Activated CD8-positive, alpha-beta memory T cell treated with anti-CD3 and anti-CD28 coated beads for 24 hours (primary cell): ENCODE data around the gene EXOG.

Source experiments
- DNase-seq: peaks from one replicate; pipeline ENCODE4 v3.0.0-alpha.2; 2020

The EXOG gene

GRCh38 chr3:38496131-38496910 lies at the start of gene EXOG:
EXOG (plus strand) TSS chr3:38496340; CDS start chr3:38496368, 28 bp downstream.
- peak; percentile 98 for DNase-seq

GRCh38 chr3:38446812-38447211 lies 49.3 kb upstream of the EXOG start:
- DNase-seq: no peak

- DNase-seq: no peak
Measured at GRCh38 chr3:38450853-38451252, 45.3 kb upstream of the EXOG start.

GRCh38 chr3:38453075-38453912 lies 42.8 kb upstream of the EXOG start, which contains the start of gene ACVR2B:
ACVR2B (plus strand) TSS chr3:38453890; CDS start chr3:38454323, 433 bp downstream.
- DNase-seq: peak; percentile 84

GRCh38 chr3:38453913-38454177 lies 42.3 kb upstream of the EXOG start:
- no peak for DNase-seq

GRCh38 chr3:38454178-38454883 lies 41.8 kb upstream of the EXOG start:
- peak; percentile 73 for DNase-seq

- peak; percentile 78 for DNase-seq
Measured at GRCh38 chr3:38454884-38455638, 41.1 kb upstream of the EXOG start.

- DNase-seq: no peak
Measured at GRCh38 chr3:38455639-38456430, 40.3 kb upstream of the EXOG start.

GRCh38 chr3:38457111-38458003 lies 38.8 kb upstream of the EXOG start:
- no peak for DNase-seq

GRCh38 chr3:38458796-38459498 lies 37.2 kb upstream of the EXOG start:
- no peak for DNase-seq

GRCh38 chr3:38459499-38460048 lies 36.6 kb upstream of the EXOG start:
- no peak for DNase-seq

- no peak for DNase-seq
Measured at GRCh38 chr3:38460377-38461270, 35.5 kb upstream of the EXOG start.

- no peak for DNase-seq
Measured at GRCh38 chr3:38465588-38466154, 30.5 kb upstream of the EXOG start.

GRCh38 chr3:38468765-38469164 lies 27.4 kb upstream of the EXOG start:
- DNase-seq: no peak

- DNase-seq: no peak
Measured at GRCh38 chr3:38469852-38470251, 26.3 kb upstream of the EXOG start.

GRCh38 chr3:38471260-38471857 lies 24.8 kb upstream of the EXOG start:
- no peak for DNase-seq

GRCh38 chr3:38472342-38472741 lies 23.8 kb upstream of the EXOG start:
- no peak for DNase-seq

GRCh38 chr3:38473229-38473628 lies 22.9 kb upstream of the EXOG start:
- no peak for DNase-seq
